ENCODE measurements around the gene SNAP91. TPM values are rescaled to one million over a fixed set of nuclear protein-coding genes. Genes with fewer than 3 reads are reported as not detected.

Gene SNAP91
- polyA plus RNA-seq, 1 donor from 2014 or later, result 88.6 TPM

DNA sequence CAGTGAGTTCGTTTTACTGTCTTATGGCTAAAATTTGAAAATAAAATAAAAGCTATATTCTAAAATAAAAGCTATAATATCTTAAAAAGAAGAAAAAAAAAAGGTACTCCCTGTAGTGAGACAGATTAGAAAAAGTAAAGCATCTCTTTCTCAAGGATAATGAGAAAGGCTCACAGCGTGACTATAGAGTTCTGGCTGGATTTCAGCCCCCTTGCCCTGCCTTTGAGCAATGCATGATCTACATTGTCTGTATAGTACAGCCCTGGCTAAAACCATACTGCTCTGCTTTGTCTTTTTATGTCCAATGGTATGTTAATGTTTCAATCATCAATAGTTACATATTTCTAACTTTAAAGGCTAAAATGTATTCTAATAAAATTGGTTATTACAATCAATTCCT, 105.3 kb downstream of the SNAP91 start:
- Histone ChIP-seq H4K20me1 (ENCODE audit: insufficient read depth) (no peaks in the 10 kb centered on the region), H3K4me2 (ENCODE audit: low read length) (no peak overlapping the region), H3K36me3 (ENCODE audit: insufficient read depth, low read length) (peaks cover 32% of the 10 kb centered on the region), H2AFZ (ENCODE audit: low read depth, low read length) (no peak overlapping the region), H3K4me3 (ENCODE audit: low read length) (no peak overlapping the region), H3K27ac (ENCODE audit: low read length) (no peak overlapping the region), H3K9me3 (ENCODE audit: low read length) (no peaks in the 10 kb centered on the region), H3K79me2 (replicated peaks; ENCODE audit: insufficient read depth, low read length) (no peaks in the 10 kb centered on the region), H3K9ac (ENCODE audit: low read length) (no peak overlapping the region), H3F3A (ENCODE audit: insufficient read depth, low read length, poor library complexity, severe bottlenecking) (no peaks in the 10 kb centered on the region), H3K9me2 (ENCODE audit: insufficient read depth, low read length) (no peaks in the 10 kb centered on the region), H3K27me3 (ENCODE audit: insufficient read depth, low read depth, low read length) (no peaks in the 10 kb centered on the region)
- TF ChIP-seq TAF1 (IDR thresholded peaks at IDR 0.05; ENCODE audit: low read depth) (no peak), MXI1 (conservative IDR thresholded peaks at IDR 0.05; ENCODE audit: poor library complexity, severe bottlenecking) (no peak), POLR2AphosphoS5 (IDR thresholded peaks at IDR 0.05) (no peak), EZH2 (IDR thresholded peaks at IDR 0.05; ENCODE audit: borderline replicate concordance, insufficient read depth, low read length, poor library complexity, severe bottlenecking) (no peak), SMC3 (conservative IDR thresholded peaks at IDR 0.05; ENCODE audit: poor library complexity) (no peak), RAD21 (conservative IDR thresholded peaks at IDR 0.05) (no peak), EP300 (conservative IDR thresholded peaks at IDR 0.05; ENCODE audit: poor library complexity, severe bottlenecking) (no peak)
- TF ChIP-seq, protein P1, sequence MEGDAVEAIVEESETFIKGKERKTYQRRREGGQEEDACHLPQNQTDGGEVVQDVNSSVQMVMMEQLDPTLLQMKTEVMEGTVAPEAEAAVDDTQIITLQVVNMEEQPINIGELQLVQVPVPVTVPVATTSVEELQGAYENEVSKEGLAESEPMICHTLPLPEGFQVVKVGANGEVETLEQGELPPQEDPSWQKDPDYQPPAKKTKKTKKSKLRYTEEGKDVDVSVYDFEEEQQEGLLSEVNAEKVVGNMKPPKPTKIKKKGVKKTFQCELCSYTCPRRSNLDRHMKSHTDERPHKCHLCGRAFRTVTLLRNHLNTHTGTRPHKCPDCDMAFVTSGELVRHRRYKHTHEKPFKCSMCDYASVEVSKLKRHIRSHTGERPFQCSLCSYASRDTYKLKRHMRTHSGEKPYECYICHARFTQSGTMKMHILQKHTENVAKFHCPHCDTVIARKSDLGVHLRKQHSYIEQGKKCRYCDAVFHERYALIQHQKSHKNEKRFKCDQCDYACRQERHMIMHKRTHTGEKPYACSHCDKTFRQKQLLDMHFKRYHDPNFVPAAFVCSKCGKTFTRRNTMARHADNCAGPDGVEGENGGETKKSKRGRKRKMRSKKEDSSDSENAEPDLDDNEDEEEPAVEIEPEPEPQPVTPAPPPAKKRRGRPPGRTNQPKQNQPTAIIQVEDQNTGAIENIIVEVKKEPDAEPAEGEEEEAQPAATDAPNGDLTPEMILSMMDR (IDR thresholded peaks at IDR 0.05; ENCODE audit: poor library complexity, severe bottlenecking), result no peak
- TF ChIP-seq, protein P2, sequence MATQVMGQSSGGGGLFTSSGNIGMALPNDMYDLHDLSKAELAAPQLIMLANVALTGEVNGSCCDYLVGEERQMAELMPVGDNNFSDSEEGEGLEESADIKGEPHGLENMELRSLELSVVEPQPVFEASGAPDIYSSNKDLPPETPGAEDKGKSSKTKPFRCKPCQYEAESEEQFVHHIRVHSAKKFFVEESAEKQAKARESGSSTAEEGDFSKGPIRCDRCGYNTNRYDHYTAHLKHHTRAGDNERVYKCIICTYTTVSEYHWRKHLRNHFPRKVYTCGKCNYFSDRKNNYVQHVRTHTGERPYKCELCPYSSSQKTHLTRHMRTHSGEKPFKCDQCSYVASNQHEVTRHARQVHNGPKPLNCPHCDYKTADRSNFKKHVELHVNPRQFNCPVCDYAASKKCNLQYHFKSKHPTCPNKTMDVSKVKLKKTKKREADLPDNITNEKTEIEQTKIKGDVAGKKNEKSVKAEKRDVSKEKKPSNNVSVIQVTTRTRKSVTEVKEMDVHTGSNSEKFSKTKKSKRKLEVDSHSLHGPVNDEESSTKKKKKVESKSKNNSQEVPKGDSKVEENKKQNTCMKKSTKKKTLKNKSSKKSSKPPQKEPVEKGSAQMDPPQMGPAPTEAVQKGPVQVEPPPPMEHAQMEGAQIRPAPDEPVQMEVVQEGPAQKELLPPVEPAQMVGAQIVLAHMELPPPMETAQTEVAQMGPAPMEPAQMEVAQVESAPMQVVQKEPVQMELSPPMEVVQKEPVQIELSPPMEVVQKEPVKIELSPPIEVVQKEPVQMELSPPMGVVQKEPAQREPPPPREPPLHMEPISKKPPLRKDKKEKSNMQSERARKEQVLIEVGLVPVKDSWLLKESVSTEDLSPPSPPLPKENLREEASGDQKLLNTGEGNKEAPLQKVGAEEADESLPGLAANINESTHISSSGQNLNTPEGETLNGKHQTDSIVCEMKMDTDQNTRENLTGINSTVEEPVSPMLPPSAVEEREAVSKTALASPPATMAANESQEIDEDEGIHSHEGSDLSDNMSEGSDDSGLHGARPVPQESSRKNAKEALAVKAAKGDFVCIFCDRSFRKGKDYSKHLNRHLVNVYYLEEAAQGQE (IDR thresholded peaks at IDR 0.05; ENCODE audit: borderline replicate concordance), result no peak

DNA sequence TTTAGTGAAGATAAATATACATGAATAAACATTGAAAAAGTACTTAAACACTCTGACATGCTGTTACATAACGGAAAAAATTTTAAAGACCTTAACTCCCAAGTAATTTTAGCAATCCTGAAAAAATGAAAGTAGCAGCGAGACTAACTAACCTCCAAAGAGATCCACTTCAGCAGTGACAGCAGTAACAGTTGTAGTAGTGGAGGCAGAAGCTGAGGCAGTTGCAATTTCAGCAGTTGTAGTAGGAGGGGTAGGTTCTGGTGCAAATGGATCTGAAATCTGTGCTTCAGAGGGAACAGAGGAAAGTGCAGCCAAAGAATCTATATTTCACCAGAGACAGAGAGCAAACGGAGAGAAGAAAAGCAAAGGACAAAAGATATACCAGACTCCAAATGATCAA, 107.8 kb downstream of the SNAP91 start:
- Histone ChIP-seq H3K9me3 (ENCODE audit: low read length) (no peaks in the 10 kb centered on the region), H3K9me2 (ENCODE audit: insufficient read depth, low read length) (no peaks in the 10 kb centered on the region), H3F3A (ENCODE audit: insufficient read depth, low read length, poor library complexity, severe bottlenecking) (no peaks in the 10 kb centered on the region), H2AFZ (ENCODE audit: low read depth, low read length) (no peak overlapping the region), H3K36me3 (ENCODE audit: insufficient read depth, low read length) (peaks cover 26% of the 10 kb centered on the region), H3K27ac (ENCODE audit: low read length) (no peak overlapping the region), H3K9ac (ENCODE audit: low read length) (no peak overlapping the region), H3K4me3 (ENCODE audit: low read length) (no peak overlapping the region), H3K4me2 (ENCODE audit: low read length) (no peak overlapping the region), H3K27me3 (ENCODE audit: insufficient read depth, low read depth, low read length) (no peaks in the 10 kb centered on the region), H4K20me1 (ENCODE audit: insufficient read depth) (no peaks in the 10 kb centered on the region), H3K79me2 (replicated peaks; ENCODE audit: insufficient read depth, low read length) (no peaks in the 10 kb centered on the region)
- no peak for TF ChIP-seq MXI1 (conservative IDR thresholded peaks at IDR 0.05; ENCODE audit: poor library complexity, severe bottlenecking)
- TF ChIP-seq, protein P1 (IDR thresholded peaks at IDR 0.05; ENCODE audit: poor library complexity, severe bottlenecking), result no peak
- no peak for TF ChIP-seq EP300 (conservative IDR thresholded peaks at IDR 0.05; ENCODE audit: poor library complexity, severe bottlenecking)
- TF ChIP-seq TAF1 (IDR thresholded peaks at IDR 0.05; ENCODE audit: low read depth), result no peak
- TF ChIP-seq POLR2AphosphoS5 (IDR thresholded peaks at IDR 0.05), result no peak
- no peak for TF ChIP-seq RAD21 (conservative IDR thresholded peaks at IDR 0.05)
- no peak for TF ChIP-seq EZH2 (IDR thresholded peaks at IDR 0.05; ENCODE audit: borderline replicate concordance, insufficient read depth, low read length, poor library complexity, severe bottlenecking)
- TF ChIP-seq, protein P2 (IDR thresholded peaks at IDR 0.05; ENCODE audit: borderline replicate concordance), result no peak
- TF ChIP-seq SMC3 (conservative IDR thresholded peaks at IDR 0.05; ENCODE audit: poor library complexity), result no peak
